ENCODE data around the gene ZNF783.
"Not testable (repeated sequence)": the region's sequence is repeated elsewhere in the genome, so short reads cannot be mapped to it uniquely, and the experiment has no call there.

The ZNF783 gene

DNA sequence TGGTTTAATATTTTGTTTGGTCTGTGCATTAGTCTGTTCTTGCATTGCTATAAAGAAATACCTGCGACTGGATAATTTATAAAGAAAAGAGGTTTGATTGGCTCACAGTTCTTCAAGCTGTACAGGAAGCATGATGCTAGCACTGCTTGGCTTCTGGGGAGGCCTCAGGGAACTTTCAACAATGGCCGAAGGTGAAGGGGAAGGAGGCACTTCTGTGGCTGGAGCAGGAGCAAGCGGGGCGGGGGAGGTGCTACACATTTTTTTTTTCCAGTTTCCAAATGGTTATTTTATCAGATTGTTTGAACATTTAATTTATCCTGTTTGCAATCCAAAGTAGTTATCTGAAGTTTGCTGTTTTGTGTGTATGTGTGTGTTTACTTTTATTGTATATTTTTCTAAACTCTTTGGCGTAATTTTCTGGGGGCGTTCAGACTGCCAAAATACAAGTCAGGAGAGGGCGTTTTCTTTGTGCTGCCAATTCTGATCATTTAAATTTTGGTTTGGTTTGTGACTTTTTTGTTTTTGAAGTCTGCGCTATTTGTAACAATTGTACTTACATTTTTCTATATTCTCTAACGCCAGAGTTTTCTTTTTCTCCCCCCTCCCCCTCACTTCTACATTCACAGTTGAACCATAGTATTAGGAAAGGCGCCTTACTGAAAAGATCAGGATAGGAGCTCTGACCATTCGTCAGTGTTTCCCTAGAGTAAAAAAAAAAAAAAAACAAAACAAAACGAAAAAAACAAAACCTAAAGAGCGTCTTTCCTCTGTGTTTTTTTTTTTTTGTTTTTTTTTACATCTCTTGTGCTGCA lies 58.5 kb downstream of the ZNF783 start:
- DNase-seq (ENCODE audit: insufficient read length, low spot score): no peak
- no peak for TF ChIP-seq CTCF (IDR thresholded peaks at IDR 0.05; ENCODE audit: insufficient read depth, missing control alignments)

DNA sequence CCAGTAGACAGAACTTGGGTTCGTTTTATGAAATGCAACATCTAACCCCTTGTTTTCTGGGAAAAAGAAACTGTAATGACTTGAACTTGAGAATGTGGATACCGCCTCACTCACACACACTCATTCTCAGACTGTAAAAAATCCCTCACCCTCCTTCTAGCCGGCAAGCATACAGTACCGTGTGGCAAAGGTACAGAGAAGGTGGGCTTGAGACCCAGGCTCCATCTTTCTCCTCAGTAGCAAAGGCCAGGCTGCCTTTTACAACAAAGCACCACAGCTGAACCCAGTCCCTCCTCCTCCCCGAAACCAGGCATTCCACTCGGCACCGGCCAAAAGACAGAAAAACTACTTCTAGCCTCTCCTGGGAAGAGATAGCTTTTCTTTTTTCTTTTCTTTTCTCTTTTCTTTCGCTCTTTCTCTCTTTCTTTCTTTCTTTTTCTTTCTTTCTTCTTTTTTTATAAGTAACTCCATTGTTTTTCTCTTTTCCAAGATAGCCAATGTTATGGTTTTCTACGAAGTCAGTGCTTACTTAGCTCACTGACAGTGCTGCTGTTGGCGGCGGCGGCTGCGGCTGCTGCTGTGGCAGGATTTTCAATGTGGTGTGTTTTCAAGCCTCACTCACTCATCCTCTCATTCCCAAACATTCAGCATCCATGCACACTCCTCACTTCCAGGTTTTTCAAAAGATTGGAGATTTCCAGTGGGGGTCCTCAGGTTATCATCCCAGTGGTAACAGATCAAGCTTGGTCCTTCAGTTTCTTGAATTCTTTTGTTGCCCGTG lies 59.3 kb downstream of the ZNF783 start:
- FAIRE-seq; DNase-seq (ENCODE audit: insufficient read length, low spot score): not testable (repeated sequence)

More for the DNA sequence above, 58.5 kb downstream of the ZNF783 start:
- no peak for FAIRE-seq

DNA sequence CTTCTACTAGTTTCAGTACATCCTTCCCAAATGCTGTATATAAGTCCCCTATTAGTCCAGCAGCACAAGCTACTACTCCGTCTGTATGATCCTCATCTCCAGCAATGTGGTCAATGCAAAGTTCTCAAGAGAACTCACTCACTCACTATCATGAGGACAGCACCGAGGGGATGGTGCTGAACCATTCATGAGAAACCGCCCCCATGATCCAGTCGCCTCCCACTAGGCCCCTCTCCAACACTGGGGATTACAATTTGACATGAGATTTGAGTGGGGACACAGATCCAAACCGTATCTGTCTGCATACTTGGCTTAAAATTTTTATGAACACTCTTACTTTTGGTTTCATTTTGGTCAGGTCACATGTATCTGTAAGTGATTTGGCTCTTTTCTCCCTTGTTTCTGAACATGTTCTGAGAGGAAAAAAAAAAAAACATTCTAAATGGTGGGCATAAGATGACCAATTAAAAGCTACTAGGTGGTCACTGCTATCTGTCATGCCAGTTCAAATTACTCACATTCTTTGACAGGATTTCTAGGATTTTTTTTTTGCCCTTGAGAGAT lies 60.1 kb downstream of the ZNF783 start:
- no peak for FAIRE-seq
- no peak for DNase-seq (ENCODE audit: insufficient read length, low spot score)
- TF ChIP-seq CTCF (IDR thresholded peaks at IDR 0.05; ENCODE audit: insufficient read depth, missing control alignments): no peak

DNA sequence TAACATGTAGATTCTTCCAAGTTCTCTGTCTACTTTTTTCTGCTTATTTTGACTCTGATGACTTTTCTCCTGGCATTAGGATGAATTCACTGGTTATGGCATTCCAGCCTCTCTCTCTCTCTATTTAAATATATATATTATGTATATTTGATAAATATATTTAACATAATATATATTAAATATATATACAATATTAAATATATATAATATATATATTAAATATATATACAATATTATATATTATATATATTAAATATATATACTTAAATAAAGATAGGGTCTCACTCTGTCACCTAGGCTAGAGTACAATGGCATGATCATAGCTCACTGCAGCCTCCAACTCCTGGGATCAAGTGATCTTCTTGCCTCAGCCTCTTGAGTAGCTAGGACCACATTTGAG lies 60.7 kb downstream of the ZNF783 start:
- no peak for TF ChIP-seq CTCF (IDR thresholded peaks at IDR 0.05; ENCODE audit: insufficient read depth, missing control alignments)
- DNase-seq (ENCODE audit: insufficient read length, low spot score) (no peak), FAIRE-seq (no peak)

GRCh38 chr7:149325248-149325647 lies 63.3 kb downstream of the ZNF783 start:
- FAIRE-seq (no peak), DNase-seq (ENCODE audit: insufficient read length, low spot score) (no peak)
- no peak for TF ChIP-seq CTCF (IDR thresholded peaks at IDR 0.05; ENCODE audit: insufficient read depth, missing control alignments)

GRCh38 chr7:149329265-149329664 lies 67.3 kb downstream of the ZNF783 start:
- no peak for TF ChIP-seq CTCF (IDR thresholded peaks at IDR 0.05; ENCODE audit: insufficient read depth, missing control alignments)
- FAIRE-seq: no peak

DNA sequence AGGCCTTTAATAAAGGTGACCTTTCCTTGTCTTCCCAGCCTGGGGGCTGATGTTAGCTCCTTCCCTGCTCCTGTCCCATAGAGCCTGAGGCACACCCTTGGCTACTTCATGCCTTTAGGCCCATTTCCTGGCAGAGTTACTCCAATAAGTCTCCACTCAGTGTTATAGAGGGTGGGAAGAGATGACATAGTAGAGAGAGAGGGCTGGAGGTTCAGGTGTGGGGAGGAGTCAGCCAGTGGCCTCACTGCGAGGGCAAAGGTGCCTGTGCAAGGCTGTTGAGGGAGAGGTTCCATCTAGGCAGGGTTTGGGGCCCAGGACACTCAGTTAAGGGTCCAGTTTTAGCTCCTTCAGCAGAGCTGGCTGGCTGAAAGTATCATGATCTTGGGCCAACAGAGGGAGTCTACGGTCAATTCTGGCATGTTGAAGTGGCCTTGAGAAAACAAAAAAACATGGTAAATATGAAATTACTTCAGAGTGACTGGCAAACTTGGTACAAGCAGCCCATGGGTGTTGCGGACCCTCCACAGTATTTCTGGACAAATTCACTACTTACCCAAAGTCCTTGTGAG lies 67.9 kb downstream of the ZNF783 start:
- no peak for TF ChIP-seq CTCF (IDR thresholded peaks at IDR 0.05; ENCODE audit: insufficient read depth, missing control alignments)
- no peak for FAIRE-seq
- DNase-seq (ENCODE audit: insufficient read length, low spot score): no peak

More at GRCh38 chr7:149329265-149329664, 67.3 kb downstream of the ZNF783 start:
- DNase-seq (ENCODE audit: insufficient read length, low spot score): no peak

Data from D721Med (cell line).